Stimulated activated CD4-positive, alpha-beta T cell treated with anti-CD3 and anti-CD28 coated beads, Interleukin-4, amount 100 ng/mL, for 1 hour (primary cell): ENCODE data around the gene CARD11.

Source experiments
- DNase-seq: peaks from one replicate; pipeline ENCODE4 v3.0.0-alpha.2; 2020

CARD11 gene

GRCh38 chr7:3013975-3014792, 29.5 kb downstream of the CARD11 start:
- DNase-seq: no peak

- no peak for DNase-seq
These were observed 32.3 kb downstream of the CARD11 start for GRCh38 chr7:3011211-3011852.

GRCh38 chr7:3010161-3010560, 33.5 kb downstream of the CARD11 start:
- no peak for DNase-seq

GRCh38 chr7:3009086-3009485, 34.6 kb downstream of the CARD11 start:
- DNase-seq: no peak

- DNase-seq: no peak
These were observed 35.3 kb downstream of the CARD11 start for GRCh38 chr7:3008386-3008785.

GRCh38 chr7:3007696-3008095, 36.0 kb downstream of the CARD11 start:
- no peak for DNase-seq

- no peak for DNase-seq
These were observed 38.4 kb downstream of the CARD11 start for GRCh38 chr7:3005257-3005656.

- no peak for DNase-seq
These were observed 39.7 kb downstream of the CARD11 start for GRCh38 chr7:3003936-3004335.

GRCh38 chr7:3002631-3003030, 41.0 kb downstream of the CARD11 start:
- DNase-seq: no peak

GRCh38 chr7:3000566-3000965, 43.1 kb downstream of the CARD11 start:
- no peak for DNase-seq

GRCh38 chr7:2999078-2999500, 44.6 kb downstream of the CARD11 start:
- DNase-seq: no peak

- no peak for DNase-seq
These were observed 46.7 kb downstream of the CARD11 start for GRCh38 chr7:2997014-2997413.

GRCh38 chr7:2996141-2996540, 47.5 kb downstream of the CARD11 start:
- DNase-seq: no peak

GRCh38 chr7:2993868-2994267, 49.8 kb downstream of the CARD11 start:
- no peak for DNase-seq

- DNase-seq: no peak
These were observed 50.3 kb downstream of the CARD11 start for GRCh38 chr7:2993396-2993795.

GRCh38 chr7:2990949-2991470, 52.7 kb downstream of the CARD11 start:
- no peak for DNase-seq

GRCh38 chr7:2986561-2986960, 57.1 kb downstream of the CARD11 start:
- DNase-seq: no peak

- DNase-seq: no peak
These were observed 57.8 kb downstream of the CARD11 start for GRCh38 chr7:2985866-2986265.

- DNase-seq: no peak
These were observed 59.6 kb downstream of the CARD11 start for GRCh38 chr7:2984091-2984490.

GRCh38 chr7:2983586-2983985, 60.1 kb downstream of the CARD11 start:
- no peak for DNase-seq

GRCh38 chr7:2982831-2983230, 60.8 kb downstream of the CARD11 start:
- peak; percentile 51 for DNase-seq

GRCh38 chr7:2982401-2982800, 61.3 kb downstream of the CARD11 start:
- no peak for DNase-seq

GRCh38 chr7:2981103-2981480, 62.6 kb downstream of the CARD11 start:
- DNase-seq: no peak

GRCh38 chr7:2980401-2981102, 63.1 kb downstream of the CARD11 start:
- peak; percentile 8 for DNase-seq
